Subcutaneous abdominal adipose tissue (tissue), 5 donors: ENCODE data around the gene C17orf50.

Experiments used
- H3K27ac ChIP-seq: one replicate; pipeline ENCODE4 v1.7.0; 2013; ENCODE audit warnings: low read depth, mild to moderate bottlenecking, inconsistent platforms, low read length, moderate library complexity
- H3K27me3 ChIP-seq, 5 donors: one replicate each; pipeline ENCODE4 v1.7.0; 2013; ENCODE audit warnings: low read length in 5 of 5, inconsistent platforms in 1 of 5; ENCODE audit not compliant: control insufficient read depth in 5 of 5, insufficient read depth in 4 of 5
- H3K36me3 ChIP-seq, 5 donors: one replicate each; pipeline ENCODE4 v1.7.0; 2013; ENCODE audit warnings: low read length in 5 of 5; ENCODE audit not compliant: control insufficient read depth in 5 of 5, insufficient read depth in 5 of 5
- H3K4me1 ChIP-seq, 5 donors: one replicate each; pipeline ENCODE4 v1.7.0; 2013; ENCODE audit warnings: low read length in 5 of 5, mild to moderate bottlenecking in 3 of 5, moderate library complexity in 1 of 5; ENCODE audit not compliant: control insufficient read depth in 5 of 5, insufficient read depth in 5 of 5
- H3K4me3 ChIP-seq, 5 donors: one replicate each; pipeline ENCODE4 v1.7.0; 2013; ENCODE audit warnings: low read length in 5 of 5, low read depth in 1 of 5
- H3K9ac ChIP-seq, 5 donors: one replicate each; pipeline ENCODE4 v1.7.0; 2013; ENCODE audit warnings: low read length in 5 of 5, mild to moderate bottlenecking in 4 of 5, moderate library complexity in 3 of 5
- H3K9me3 ChIP-seq, 5 donors: one replicate each; pipeline ENCODE4 v1.7.0; 2013; ENCODE audit warnings: low read length in 5 of 5; ENCODE audit not compliant: control insufficient read depth in 5 of 5
- donor health status: healthy.
- donor health status: healthy.
- donor health status: healthy.
- donor health status: healthy.
- donor health status: healthy.

C17orf50 gene

GRCh38 chr17:35808240-35808961 lies 47.7 kb downstream of the C17orf50 start:
- Histone ChIP-seq H3K27ac (peak overlapping the region; percentile 90), H3K4me1 (peaks cover 7 to 35% (median 31%) of the 10 kb centered on the region in 5 donors), H3K27me3 (no peaks in the 10 kb centered on the region), H3K9ac (peak overlapping the region in 4 of 5 donors; percentile 53 to 97 (median 94)), H3K4me3 (peak overlapping the region; percentile 67 to 94 (median 90)), H3K36me3 (no peaks in the 10 kb centered on the region), H3K9me3 (no peaks in the 10 kb centered on the region)

- H3K4me1 ChIP-seq, result peaks cover 7 to 35% (median 31%) of the 10 kb centered on the region in 5 donors
- H3K4me3 ChIP-seq, result peak within 1 kb of the TSS; percentile 79 to 97 (median 93)
- no peaks in the 10 kb centered on the region for H3K9me3 ChIP-seq
- no peaks in the 10 kb centered on the region for H3K36me3 ChIP-seq
- H3K27me3 ChIP-seq, result no peaks in the 10 kb centered on the region
- H3K27ac ChIP-seq, result peak within 1 kb of the TSS; percentile 90
- H3K9ac ChIP-seq, result peak within 1 kb of the TSS; percentile 84 to 97 (median 93)
Observed at GRCh38 chr17:35808962-35809854, 48.5 kb downstream of the C17orf50 start, which contains the start of gene TAF15. Gene TAF15, plus strand, starts transcription at chr17:35809484. Its CDS starts 86 bp downstream, at chr17:35809570.

- H3K27me3 ChIP-seq, result no peaks in the 10 kb centered on the region
- peak overlapping the region; percentile 90 for H3K27ac ChIP-seq
- no peaks in the 10 kb centered on the region for H3K36me3 ChIP-seq
- peak overlapping the region; percentile 84 to 97 (median 93) for H3K9ac ChIP-seq
- H3K4me3 ChIP-seq, result peak overlapping the region; percentile 79 to 97 (median 93)
- H3K4me1 ChIP-seq, result peaks cover 5 to 38% (median 31%) of the 10 kb centered on the region in 5 donors
- no peaks in the 10 kb centered on the region for H3K9me3 ChIP-seq
Observed at GRCh38 chr17:35809855-35810461, 49.3 kb downstream of the C17orf50 start.

- Histone ChIP-seq H3K27me3 (no peaks in the 10 kb centered on the region), H3K9ac (no peak overlapping the region), H3K27ac (no peak overlapping the region), H3K4me1 (peaks cover 5 to 51% (median 38%) of the 10 kb centered on the region in 5 donors), H3K4me3 (no peak overlapping the region), H3K9me3 (no peaks in the 10 kb centered on the region), H3K36me3 (peaks cover 0 to 4% (median 0%) of the 10 kb centered on the region in 5 donors)
Observed at GRCh38 chr17:35811759-35812158, 51.1 kb downstream of the C17orf50 start.

- Histone ChIP-seq H3K9me3 (no peaks in the 10 kb centered on the region), H3K9ac (no peak overlapping the region), H3K27ac (no peak overlapping the region), H3K4me3 (no peak overlapping the region), H3K36me3 (peaks cover 0 to 4% (median under 1%) of the 10 kb centered on the region in 5 donors), H3K27me3 (no peaks in the 10 kb centered on the region), H3K4me1 (peaks cover 5 to 56% (median 41%) of the 10 kb centered on the region in 5 donors)
Observed at GRCh38 chr17:35812456-35812855, 51.8 kb downstream of the C17orf50 start.
